ENCODE measurements around the gene NDST1.

Gene NDST1

GRCh38 chr5:150587856-150588595, 80.1 kb downstream of the NDST1 start:
- TF ChIP-seq CTCF (conservative IDR thresholded peaks at IDR 0.05; ENCODE audit: low read length), result peak; percentile 15; the same call in 1 of the 2 replicates
- H3K4me3 ChIP-seq (ENCODE audit: low read length), result no peak overlapping the region
- DNase-seq (ENCODE audit: low read depth), result peak; percentile 13

- H3K4me3 ChIP-seq (ENCODE audit: low read length), result no peak overlapping the region
- DNase-seq (ENCODE audit: low read depth), result no peak
- no peak for TF ChIP-seq CTCF (conservative IDR thresholded peaks at IDR 0.05; ENCODE audit: low read length)
Measured at GRCh38 chr5:150588596-150588890, 80.6 kb downstream of the NDST1 start.

- H3K4me3 ChIP-seq (ENCODE audit: low read length), result no peak overlapping the region
- TF ChIP-seq CTCF (conservative IDR thresholded peaks at IDR 0.05; ENCODE audit: low read length), result peak; percentile 72
- peak; percentile 61 for DNase-seq (ENCODE audit: low read depth)
Measured at GRCh38 chr5:150589862-150590601, 82.1 kb downstream of the NDST1 start.

- no peak for TF ChIP-seq CTCF (conservative IDR thresholded peaks at IDR 0.05; ENCODE audit: low read length)
- H3K4me3 ChIP-seq (ENCODE audit: low read length), result no peak overlapping the region
- no peak for DNase-seq (ENCODE audit: low read depth)
Measured at GRCh38 chr5:150590979-150591695, 83.2 kb downstream of the NDST1 start.

GRCh38 chr5:150593593-150593992, 85.7 kb downstream of the NDST1 start:
- no peak overlapping the region for H3K4me3 ChIP-seq (ENCODE audit: low read length)
- no peak for TF ChIP-seq CTCF (conservative IDR thresholded peaks at IDR 0.05; ENCODE audit: low read length)
- no peak for DNase-seq (ENCODE audit: low read depth)

GRCh38 chr5:150593996-150594395, 86.1 kb downstream of the NDST1 start:
- no peak for TF ChIP-seq CTCF (conservative IDR thresholded peaks at IDR 0.05; ENCODE audit: low read length)
- DNase-seq (ENCODE audit: low read depth), result peak; percentile 12
- H3K4me3 ChIP-seq (ENCODE audit: low read length), result no peak overlapping the region

Measured in AG10803 (cell line).